Activated CD4-positive, alpha-beta T cell treated with anti-CD3 and anti-CD28 coated beads, Interleukin-2, amount 10 ng/mL, durations not matched to agents 7 days and 5 days (primary cell): Measurements from ENCODE around the gene SHLD2. TPM values are rescaled to one million over a fixed set of nuclear protein-coding genes. Genes with fewer than 3 reads are reported as not detected.
"Not testable (repeated sequence)": the region's sequence is repeated elsewhere in the genome, so short reads cannot be mapped to it uniquely, and the experiment has no call there.

Source experiments
- CTCF ChIA-PET: fragments of 350-600 bp; sonication (Branson Sonifier 250); formaldehyde crosslinking; loops from one replicate; lab custom pipeline; 2021; ENCODE audit warnings: antibody characterized with exemption; lab: Charles Lee
- POLR2A ChIA-PET: fragments of 350-600 bp; sonication (Branson Sonifier 250); formaldehyde crosslinking; loops from one replicate; lab custom pipeline; 2021; ENCODE audit warnings: antibody characterized with exemption; lab: Charles Lee
- DNase-seq: peaks from one replicate; pipeline ENCODE4 v3.0.0-alpha.2; 2020
- H3K27ac Mint-ChIP-seq: one replicate; pipeline ENCODE4 v1.8.0; 2021; ENCODE audit warnings: mild to moderate bottlenecking, moderate library complexity, mixed read lengths
- H3K27me3 Mint-ChIP-seq: one replicate; pipeline ENCODE4 v1.8.0; 2021; ENCODE audit warnings: mixed read lengths
- H3K36me3 Mint-ChIP-seq: one replicate; pipeline ENCODE4 v1.8.0; 2021; ENCODE audit warnings: low read depth, mixed read lengths
- H3K4me1 Mint-ChIP-seq: one replicate; pipeline ENCODE4 v1.8.0; 2021; ENCODE audit warnings: mixed read lengths
- H3K4me3 Mint-ChIP-seq: one replicate; pipeline ENCODE4 v1.8.0; 2021; ENCODE audit warnings: mild to moderate bottlenecking, moderate library complexity, mixed read lengths
- H3K9me3 Mint-ChIP-seq: one replicate; pipeline ENCODE4 v1.8.0; 2021; ENCODE audit warnings: mixed read lengths
- total RNA-seq, 2 experiments: library from RNA; stranded (reverse); gene quantifications; one replicate each; pipeline ENCODE4 v1.2.3, GENCODE V29; 2021

SHLD2 gene
- total RNA-seq, 2 experiments from 2014 or later, result 34.8 to 38.9 TPM

DNA sequence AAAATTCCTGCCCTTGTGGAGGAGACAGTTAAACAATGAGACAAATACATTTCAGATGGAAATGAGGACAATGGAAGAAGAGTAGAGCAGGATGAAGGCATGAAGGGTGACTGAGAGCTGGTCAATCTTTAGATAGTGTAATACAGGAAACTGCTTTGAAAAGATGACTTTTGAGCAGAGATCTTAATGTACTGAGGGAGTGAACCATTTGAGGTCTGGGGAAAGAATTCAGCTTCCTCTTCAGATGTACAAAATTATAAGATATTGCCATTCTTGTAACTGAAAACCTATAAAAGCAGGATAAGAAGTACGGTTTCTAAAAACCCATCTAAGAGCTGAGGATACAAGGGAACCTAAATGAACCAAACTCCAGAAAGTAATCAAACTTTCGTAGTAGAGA lies 38.9 kb downstream of the SHLD2 start:
- POLR2A ChIA-PET, H3K4me3 Mint-ChIP-seq, H3K4me1 Mint-ChIP-seq, DNase-seq, H3K27ac Mint-ChIP-seq, H3K9me3 Mint-ChIP-seq, H3K27me3 Mint-ChIP-seq, CTCF ChIA-PET: not testable (repeated sequence)
- peaks cover 39% of the 10 kb centered on the region for H3K36me3 Mint-ChIP-seq

- H3K27ac Mint-ChIP-seq, H3K27me3 Mint-ChIP-seq, DNase-seq, CTCF ChIA-PET, H3K4me1 Mint-ChIP-seq, H3K4me3 Mint-ChIP-seq, H3K9me3 Mint-ChIP-seq, POLR2A ChIA-PET: not testable (repeated sequence)
- H3K36me3 Mint-ChIP-seq, result peaks cover 38% of the 10 kb centered on the region
Measured at GRCh38 chr10:87134440-87134839, 39.4 kb downstream of the SHLD2 start.

GRCh38 chr10:87137478-87137877 lies 42.5 kb downstream of the SHLD2 start:
- H3K9me3 Mint-ChIP-seq, result not testable (repeated sequence)

DNA sequence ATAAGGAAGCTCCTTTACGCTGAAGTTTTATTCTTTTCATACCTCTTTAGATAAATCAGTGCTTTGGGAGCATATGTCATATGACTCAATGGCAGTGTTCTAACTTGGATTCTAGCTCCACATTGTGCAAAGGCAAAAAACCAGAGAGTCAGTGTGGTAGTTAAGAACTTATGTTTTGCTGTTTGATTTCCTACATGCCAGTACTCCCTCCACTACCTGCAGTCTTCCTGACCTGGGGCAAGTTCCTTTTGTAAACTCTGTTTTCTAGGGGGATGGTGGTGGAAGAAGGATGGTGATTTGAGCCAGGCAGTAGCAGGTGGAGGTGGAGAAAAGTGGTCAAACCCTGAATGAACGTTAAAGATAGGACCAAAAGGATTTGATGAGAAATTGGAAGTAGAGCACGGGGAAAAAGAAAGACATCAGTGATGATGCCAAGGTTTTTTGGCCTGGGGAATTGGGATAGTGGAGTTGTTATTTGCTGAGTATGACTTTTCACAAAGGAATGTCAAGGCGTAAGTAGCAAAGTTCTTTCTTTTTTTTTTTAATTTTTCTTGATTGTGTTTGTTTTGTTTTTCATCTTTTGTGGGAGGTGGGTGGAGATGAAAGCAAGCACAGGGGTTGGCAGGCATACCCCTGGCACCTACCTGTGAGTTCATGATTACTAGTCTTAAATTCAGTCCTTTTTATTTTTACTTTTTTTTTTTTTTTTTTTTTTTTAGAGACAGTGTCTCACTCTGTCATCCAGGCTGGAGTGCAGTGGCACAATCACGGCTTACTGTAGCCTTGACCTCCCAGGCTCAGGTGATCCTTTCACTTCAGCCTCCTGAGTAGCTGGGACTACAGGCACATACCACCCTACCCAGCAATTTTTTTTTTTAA lies 47.5 kb downstream of the SHLD2 start:
- H3K4me1 Mint-ChIP-seq, H3K27ac Mint-ChIP-seq, H3K27me3 Mint-ChIP-seq, POLR2A ChIA-PET, H3K9me3 Mint-ChIP-seq, H3K4me3 Mint-ChIP-seq, DNase-seq: not testable (repeated sequence)
- CTCF ChIA-PET, result interaction anchor here (0.6 kb wide), 1 partner anchor 1128 kb away, joined by 3 read pairs; no protein-coding TSS in a partner anchor
- H3K36me3 Mint-ChIP-seq, result peaks cover 14% of the 10 kb centered on the region

More at GRCh38 chr10:87137478-87137877, 42.5 kb downstream of the SHLD2 start:
- H3K4me1 Mint-ChIP-seq, H3K27me3 Mint-ChIP-seq, CTCF ChIA-PET, DNase-seq, H3K4me3 Mint-ChIP-seq, POLR2A ChIA-PET, H3K27ac Mint-ChIP-seq: not testable (repeated sequence)
- H3K36me3 Mint-ChIP-seq, result peaks cover 36% of the 10 kb centered on the region

GRCh38 chr10:87143109-87143418 lies 48.1 kb downstream of the SHLD2 start:
- H3K27me3 Mint-ChIP-seq, CTCF ChIA-PET, H3K4me3 Mint-ChIP-seq, H3K9me3 Mint-ChIP-seq, DNase-seq, H3K4me1 Mint-ChIP-seq, POLR2A ChIA-PET, H3K27ac Mint-ChIP-seq, H3K36me3 Mint-ChIP-seq: not testable (repeated sequence)

DNA sequence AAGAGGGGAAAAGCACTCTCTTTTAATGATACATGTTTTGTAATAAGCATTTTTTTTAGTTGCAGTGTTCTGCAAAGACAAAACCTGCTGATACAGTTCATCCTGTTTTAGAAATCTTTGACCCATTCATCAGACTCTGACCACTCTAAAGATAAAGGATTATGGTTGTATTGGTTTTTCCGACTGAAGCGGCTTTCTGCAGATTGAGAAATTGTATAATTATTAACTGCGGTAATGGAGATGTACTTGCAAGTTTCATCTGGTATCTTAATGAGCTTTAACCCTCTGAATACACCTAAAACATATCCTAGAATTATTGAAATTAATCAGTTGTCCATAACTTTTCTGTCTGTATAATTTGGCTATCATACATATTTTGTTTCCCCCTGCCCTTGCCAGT lies 50.6 kb downstream of the SHLD2 start:
- H3K27me3 Mint-ChIP-seq, H3K4me1 Mint-ChIP-seq, H3K36me3 Mint-ChIP-seq, DNase-seq, H3K27ac Mint-ChIP-seq, POLR2A ChIA-PET, CTCF ChIA-PET, H3K9me3 Mint-ChIP-seq, H3K4me3 Mint-ChIP-seq: not testable (repeated sequence)

DNA sequence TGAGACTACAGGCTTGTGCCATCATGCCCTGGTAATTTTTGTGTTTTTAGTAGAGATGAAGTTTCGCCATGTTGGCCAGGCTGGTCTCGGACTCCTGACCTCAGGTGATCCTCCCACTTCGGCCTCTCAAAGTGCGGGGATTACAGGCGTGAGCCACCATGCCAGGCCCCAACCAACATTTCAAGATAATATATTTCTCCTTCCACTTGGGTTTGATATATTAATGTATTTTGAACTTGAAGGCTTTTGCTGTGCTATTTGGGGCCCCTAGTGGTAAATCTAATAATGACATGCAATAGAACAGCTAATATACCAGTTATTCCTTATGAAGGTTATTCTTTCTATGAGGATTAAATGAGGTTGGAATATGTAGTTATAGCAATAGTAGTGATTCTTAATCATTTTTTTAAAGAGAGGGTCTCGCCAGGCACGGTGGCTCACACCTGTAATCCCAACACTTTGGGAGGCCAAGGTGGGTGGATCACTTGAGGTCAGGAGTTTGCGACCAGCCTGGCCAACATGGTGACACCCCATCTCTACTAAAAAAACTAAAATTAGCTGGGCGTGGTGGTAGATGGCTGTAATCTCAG lies 54.1 kb downstream of the SHLD2 start:
- POLR2A ChIA-PET, H3K36me3 Mint-ChIP-seq: not testable (repeated sequence)

GRCh38 chr10:87151516-87151915 lies 56.5 kb downstream of the SHLD2 start:
- H3K4me1 Mint-ChIP-seq, H3K27ac Mint-ChIP-seq, H3K4me3 Mint-ChIP-seq, CTCF ChIA-PET, POLR2A ChIA-PET, H3K27me3 Mint-ChIP-seq, DNase-seq, H3K36me3 Mint-ChIP-seq, H3K9me3 Mint-ChIP-seq: not testable (repeated sequence)

More for the DNA sequence above, 54.1 kb downstream of the SHLD2 start:
- CTCF ChIA-PET, result interaction anchor here (0.7 kb wide), 1 partner anchor 205 kb away, joined by 3 read pairs; no protein-coding TSS in a partner anchor
- H3K4me1 Mint-ChIP-seq, H3K4me3 Mint-ChIP-seq, H3K27me3 Mint-ChIP-seq, H3K9me3 Mint-ChIP-seq, DNase-seq, H3K27ac Mint-ChIP-seq: not testable (repeated sequence)

DNA sequence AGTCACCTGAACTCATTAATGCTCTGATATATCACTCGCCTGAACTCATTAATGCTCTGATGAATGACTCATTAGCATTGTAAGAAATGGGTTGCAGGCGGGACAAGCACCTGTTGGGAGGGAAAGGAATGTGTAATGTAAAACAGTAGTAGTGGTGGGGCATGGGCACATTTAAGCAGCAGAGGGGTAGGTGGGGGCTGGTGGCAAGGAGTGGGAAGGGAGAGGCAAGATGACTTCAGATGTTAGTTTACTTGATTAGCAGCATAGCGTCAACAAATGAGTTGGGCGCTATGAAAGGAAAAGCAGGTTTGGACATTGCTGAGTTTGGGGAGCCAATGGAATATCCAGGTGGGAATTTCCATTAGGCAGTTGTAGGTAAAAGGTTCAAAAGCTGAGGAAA lies 61.8 kb downstream of the SHLD2 start:
- H3K9me3 Mint-ChIP-seq, H3K4me3 Mint-ChIP-seq, DNase-seq, H3K27ac Mint-ChIP-seq, H3K4me1 Mint-ChIP-seq, H3K27me3 Mint-ChIP-seq, CTCF ChIA-PET, POLR2A ChIA-PET, H3K36me3 Mint-ChIP-seq: not testable (repeated sequence)

DNA sequence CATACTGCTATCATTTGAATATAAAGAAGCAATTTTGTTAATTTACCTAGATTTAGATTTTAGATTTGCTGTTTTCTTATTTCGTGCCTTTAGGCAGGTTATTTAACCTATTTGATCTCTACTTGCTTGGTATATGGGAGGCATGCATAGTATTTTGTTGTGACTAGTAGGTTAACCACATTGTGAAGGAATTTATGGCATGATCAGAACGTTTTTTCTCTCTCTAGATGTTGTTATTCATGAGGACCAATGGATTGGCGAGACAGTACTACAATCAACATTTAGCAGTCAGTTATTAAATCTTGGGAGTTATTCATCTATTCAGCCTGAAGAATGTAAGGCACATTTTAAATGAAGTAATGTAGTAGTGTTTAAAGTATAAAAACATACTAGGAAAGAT lies 62.8 kb downstream of the SHLD2 start:
- H3K27ac Mint-ChIP-seq, POLR2A ChIA-PET, DNase-seq, H3K4me3 Mint-ChIP-seq, CTCF ChIA-PET, H3K27me3 Mint-ChIP-seq, H3K36me3 Mint-ChIP-seq, H3K9me3 Mint-ChIP-seq, H3K4me1 Mint-ChIP-seq: not testable (repeated sequence)

GRCh38 chr10:87162703-87163293 lies 67.8 kb downstream of the SHLD2 start:
- H3K9me3 Mint-ChIP-seq, H3K27ac Mint-ChIP-seq, CTCF ChIA-PET, H3K4me3 Mint-ChIP-seq, H3K36me3 Mint-ChIP-seq, H3K4me1 Mint-ChIP-seq, DNase-seq, H3K27me3 Mint-ChIP-seq, POLR2A ChIA-PET: not testable (repeated sequence)

DNA sequence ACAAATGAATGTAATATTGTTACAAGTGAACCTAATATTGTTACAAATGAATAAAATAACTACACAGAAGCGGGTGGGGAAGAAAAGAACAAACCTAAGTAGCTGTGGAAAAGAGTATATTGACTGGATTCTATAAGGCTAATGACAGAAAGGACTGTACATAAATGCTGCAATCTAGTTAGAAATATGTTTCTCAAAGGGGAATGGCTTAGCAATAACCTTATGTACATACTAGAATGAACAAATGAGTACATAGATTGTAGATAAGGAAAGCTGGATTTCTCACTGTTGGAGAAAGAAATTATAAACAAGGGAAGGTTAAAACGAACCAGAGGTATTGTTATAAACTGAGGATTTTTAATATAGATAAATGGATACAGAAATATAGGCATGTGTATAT lies 68.4 kb downstream of the SHLD2 start:
- POLR2A ChIA-PET, CTCF ChIA-PET: not testable (repeated sequence)

GRCh38 chr10:87169857-87170256 lies 74.9 kb downstream of the SHLD2 start:
- POLR2A ChIA-PET, H3K27me3 Mint-ChIP-seq, H3K9me3 Mint-ChIP-seq, DNase-seq, H3K36me3 Mint-ChIP-seq, CTCF ChIA-PET, H3K4me1 Mint-ChIP-seq, H3K27ac Mint-ChIP-seq, H3K4me3 Mint-ChIP-seq: not testable (repeated sequence)

More for the DNA sequence above, 68.4 kb downstream of the SHLD2 start:
- H3K27me3 Mint-ChIP-seq, H3K36me3 Mint-ChIP-seq, H3K4me1 Mint-ChIP-seq, H3K4me3 Mint-ChIP-seq, DNase-seq, H3K9me3 Mint-ChIP-seq, H3K27ac Mint-ChIP-seq: not testable (repeated sequence)
